Thyroid gland (tissue), 4 donors: Measurements from ENCODE around the gene ANTXR1. TPM values are rescaled to one million over a fixed set of nuclear protein-coding genes. Genes with fewer than 3 reads are reported as not detected.
"Not testable (repeated sequence)": the region's sequence is repeated elsewhere in the genome, so short reads cannot be mapped to it uniquely, and the experiment has no call there.

Source experiments
- DNase-seq, 2 donors: peaks; one replicate each; pipeline ENCODE4 v3.0.0-alpha.2; 2019
- H3K27ac ChIP-seq, 3 donors: fragments of 200-600 bp; sonication (generic); 1 replicate in 2 of 3; 2 replicates in 1 of 3; pipeline ENCODE4 v1.5.1; 2016 to 2019; ENCODE audit warnings: mild to moderate bottlenecking in 1 of 3, moderate library complexity in 1 of 3
- H3K27me3 ChIP-seq: fragments of 200-600 bp; sonication (generic); one replicate; pipeline ENCODE4 v1.5.1; 2019
- H3K36me3 ChIP-seq, 2 donors: fragments of 200-600 bp; sonication (generic); one replicate each; pipeline ENCODE4 v1.5.1; 2016 to 2019
- H3K4me1 ChIP-seq, 2 donors: fragments of 200-600 bp; sonication (generic); one replicate each; pipeline ENCODE4 v1.5.1; 2017 to 2019
- H3K4me3 ChIP-seq, 3 donors: fragments of 200-600 bp; sonication (generic); replicated peaks in 1 of 3; 1 replicate in 2 of 3; 2 replicates in 1 of 3; pipeline ENCODE4 v1.5.1; 2016; ENCODE audit warnings: mild to moderate bottlenecking in 1 of 3
- H3K9me3 ChIP-seq: fragments of 200-600 bp; sonication (generic); one replicate; pipeline ENCODE4 v1.5.1; 2017
- CTCF ChIP-seq, 6 experiments: fragments of 200-600 bp in 3 of 6; fragments of 450-650 bp in 3 of 6; sonication (generic) in 3 of 6; IDR thresholded peaks; one replicate each; pipeline ENCODE4 v1.5.1; 2016 to 2019; ENCODE audit warnings: antibody characterized with exemption in 6 of 6, mild to moderate bottlenecking in 2 of 6, inconsistent platforms in 1 of 6, moderate library complexity in 1 of 6
- POLR2A ChIP-seq, 2 donors: fragments of 450-650 bp; IDR thresholded peaks; one replicate each; pipeline ENCODE4 v1.6.1; 2017; ENCODE audit warnings: antibody characterized with exemption in 2 of 2, mild to moderate bottlenecking in 2 of 2, moderate library complexity in 1 of 2
- WGBS, 2 donors: methylation state at CpG; one replicate each; pipeline ENCODE4 v1.1.5; 2017; 5-methylcytosine and 5-hydroxymethylcytosine counted together
- intact Hi-C: fragments of 100-400 bp; cut with DNase I; formaldehyde crosslinking; loops from one replicate; pipeline ENCODE4 v1.15.1; 2023
- total RNA-seq, 4 donors: library from RNA; depleted of rRNA; stranded (reverse); fragments of >200 nt; gene quantifications; one replicate each; pipeline ENCODE4 v1.2.3, GENCODE V29; 2016

The ANTXR1 gene
- total RNA-seq, 4 donors from 2014 or later, result 56.4 to 103 (median 79.3) TPM

GRCh38 chr2:69255760-69256159, 242.8 kb downstream of the ANTXR1 start:
- H3K4me3 ChIP-seq, result no peak overlapping the region
- DNase-seq, result no peak
- WGBS, 2 donors, result 75 to 87% methylated on average over 3 of the region's 3 CpGs
- H3K9me3 ChIP-seq, result no peaks in the 10 kb centered on the region
- no peak for TF ChIP-seq CTCF (IDR thresholded peaks at IDR 0.05)
- TF ChIP-seq POLR2A (IDR thresholded peaks at IDR 0.05), result no peak
- H3K36me3 ChIP-seq, result no peaks in the 10 kb centered on the region
- intact Hi-C loops, result no loop called here
- peaks cover 9 to 15% of the 10 kb centered on the region in 2 donors for H3K4me1 ChIP-seq
- no peak overlapping the region for H3K27ac ChIP-seq
- no peaks in the 10 kb centered on the region for H3K27me3 ChIP-seq

- H3K27me3 ChIP-seq, H3K27ac ChIP-seq, H3K4me1 ChIP-seq, intact Hi-C loops, DNase-seq, H3K4me3 ChIP-seq, H3K9me3 ChIP-seq, H3K36me3 ChIP-seq: not testable (repeated sequence)
- 88 to 90% methylated on average over 12 of the region's 12 CpGs for WGBS, 2 donors
Observed at GRCh38 chr2:69259994-69260591, 247.1 kb downstream of the ANTXR1 start.

- TF ChIP-seq POLR2A (IDR thresholded peaks at IDR 0.05) (no peak), CTCF (IDR thresholded peaks at IDR 0.05) (no peak)
- Histone ChIP-seq H3K36me3 (no peaks in the 10 kb centered on the region), H3K27me3 (no peaks in the 10 kb centered on the region), H3K4me3 (no peak overlapping the region), H3K4me1 (no peaks in the 10 kb centered on the region), H3K27ac (no peak overlapping the region), H3K9me3 (no peaks in the 10 kb centered on the region)
- no peak for DNase-seq
- intact Hi-C loops, result no loop called here
Observed at GRCh38 chr2:69260666-69261065, 247.7 kb downstream of the ANTXR1 start.

- intact Hi-C loops, result no loop called here
- DNase-seq, result no peak
Observed at GRCh38 chr2:69269330-69269729, 256.4 kb downstream of the ANTXR1 start.

GRCh38 chr2:69271831-69272257, 258.9 kb downstream of the ANTXR1 start:
- no peak for DNase-seq
- H3K27me3 ChIP-seq, result no peaks in the 10 kb centered on the region
- no peaks in the 10 kb centered on the region for H3K4me1 ChIP-seq
- no peaks in the 10 kb centered on the region for H3K36me3 ChIP-seq
- no peak overlapping the region for H3K27ac ChIP-seq
- no peaks in the 10 kb centered on the region for H3K9me3 ChIP-seq
- intact Hi-C loops, result no loop called here
- WGBS, 2 donors, result 53 to 68% methylated on average over 3 of the region's 3 CpGs
- no peak overlapping the region for H3K4me3 ChIP-seq
- TF ChIP-seq CTCF (IDR thresholded peaks at IDR 0.05) (no peak), POLR2A (IDR thresholded peaks at IDR 0.05) (no peak)

More at GRCh38 chr2:69269330-69269729, 256.4 kb downstream of the ANTXR1 start:
- Histone ChIP-seq H3K27ac (no peak overlapping the region), H3K4me3 (no peak overlapping the region), H3K9me3 (no peaks in the 10 kb centered on the region), H3K27me3 (no peaks in the 10 kb centered on the region), H3K4me1 (no peaks in the 10 kb centered on the region), H3K36me3 (no peaks in the 10 kb centered on the region)
- 91 to 92% methylated on average over 4 of the region's 4 CpGs for WGBS, 2 donors
- no peak for TF ChIP-seq CTCF (IDR thresholded peaks at IDR 0.05)
- TF ChIP-seq POLR2A (IDR thresholded peaks at IDR 0.05), result no peak
